Bronchial epithelial cell (primary cell): ENCODE data around the gene HDAC1. TPM values are rescaled to one million over a fixed set of nuclear protein-coding genes. Genes with fewer than 3 reads are reported as not detected.

Experiments used
- DNase-seq: peaks from one replicate; pipeline ENCODE4 v3.0.0-alpha.2; 2010; ENCODE audit warnings: low read depth
- FAIRE-seq: peaks from 2 replicates; lab custom pipeline; 2011; peaks lifted over from hg19 to GRCh38; lab: Jason Lieb, UNC
- H3K27me3 ChIP-seq: 2 replicates; pipeline ENCODE4 v1.5.1; 2011; ENCODE audit warnings: low read length; ENCODE audit not compliant: control insufficient read depth, insufficient read depth
- H3K36me3 ChIP-seq: 2 replicates; pipeline ENCODE4 v1.5.1; 2011; ENCODE audit warnings: low read length; ENCODE audit not compliant: control insufficient read depth, insufficient read depth
- H3K4me3 ChIP-seq: 2 replicates; pipeline ENCODE4 v1.5.1; 2011; ENCODE audit warnings: mild to moderate bottlenecking, low read depth, low read length, control low read depth
- CTCF ChIP-seq: IDR thresholded peaks from 2 replicates; pipeline ENCODE4 v1.5.1; 2011; ENCODE audit warnings: mild to moderate bottlenecking, moderate library complexity, low read length, control low read depth, inconsistent platforms; ENCODE audit not compliant: insufficient read depth, severe bottlenecking
- total RNA-seq: library from RNA; depleted of rRNA; stranded (reverse); fragments of >200 nt; gene quantifications from 2 replicates; pipeline ENCODE4 v1.2.1, GENCODE V29; 2014

Gene HDAC1
- total RNA-seq, 1 donor from 2014 or later = 83.7 TPM

- no peaks in the 10 kb centered on the region for H3K27me3 ChIP-seq
These were observed 64.6 kb downstream of the HDAC1 start for GRCh38 chr1:32356478-32356877.

GRCh38 chr1:32357614-32358013 is 65.7 kb downstream of the HDAC1 start:
- DNase-seq = no peak
- TF ChIP-seq CTCF = no peak
- Histone ChIP-seq H3K4me3 (no peak overlapping the region), H3K27me3 (no peaks in the 10 kb centered on the region), H3K36me3 (no peaks in the 10 kb centered on the region)
- FAIRE-seq = peak; percentile 7

More at GRCh38 chr1:32356478-32356877, 64.6 kb downstream of the HDAC1 start:
- Histone ChIP-seq H3K36me3 (no peaks in the 10 kb centered on the region), H3K4me3 (no peak overlapping the region)
- no peak for TF ChIP-seq CTCF
- FAIRE-seq (no peak), DNase-seq (no peak)

GRCh38 chr1:32358435-32358834 is 66.6 kb downstream of the HDAC1 start:
- FAIRE-seq (no peak), DNase-seq (no peak)
- H3K27me3 ChIP-seq = no peaks in the 10 kb centered on the region
- no peaks in the 10 kb centered on the region for H3K36me3 ChIP-seq
- no peak for TF ChIP-seq CTCF
- H3K4me3 ChIP-seq = no peak overlapping the region

GRCh38 chr1:32361308-32361673 is 69.4 kb downstream of the HDAC1 start:
- FAIRE-seq (no peak), DNase-seq (no peak)
- Histone ChIP-seq H3K36me3 (peaks cover 1% of the 10 kb centered on the region), H3K4me3 (peak overlapping the region; percentile 40), H3K27me3 (no peaks in the 10 kb centered on the region)
- TF ChIP-seq CTCF = no peak

GRCh38 chr1:32361674-32362473 is 70.0 kb downstream of the HDAC1 start:
- FAIRE-seq = no peak
- TF ChIP-seq CTCF = peak; percentile 60
- Histone ChIP-seq H3K27me3 (no peaks in the 10 kb centered on the region), H3K36me3 (peaks cover 1% of the 10 kb centered on the region), H3K4me3 (peak overlapping the region; percentile 40)
- DNase-seq = peak; percentile 17
